Upper lobe of left lung (tissue), 4 donors: ENCODE data around the gene CD109.

Experiments
- CTCF ChIP-seq, 6 experiments: fragments of 450-650 bp in 4 of 6; fragments of 200-600 bp in 2 of 6; sonication (generic) in 2 of 6; IDR thresholded peaks; one replicate each; pipeline ENCODE4 v1.5.1; 2016 to 2019; ENCODE audit warnings: antibody characterized with exemption in 6 of 6
- EP300 ChIP-seq, 4 donors: sonication (generic); formaldehyde crosslinking; IDR thresholded peaks; one replicate each; pipeline ENCODE4 v1.5.1; 2017; ENCODE audit warnings: antibody characterized with exemption in 4 of 4, control low read depth in 2 of 4

GRCh38 chr6:73746787-73747186 is 50.8 kb downstream of the CD109 start:
- no peak for TF ChIP-seq EP300 (IDR thresholded peaks at IDR 0.05)
- TF ChIP-seq CTCF (IDR thresholded peaks at IDR 0.05) = no peak
